Measurements from ENCODE around the gene ZNF787.

DNA sequence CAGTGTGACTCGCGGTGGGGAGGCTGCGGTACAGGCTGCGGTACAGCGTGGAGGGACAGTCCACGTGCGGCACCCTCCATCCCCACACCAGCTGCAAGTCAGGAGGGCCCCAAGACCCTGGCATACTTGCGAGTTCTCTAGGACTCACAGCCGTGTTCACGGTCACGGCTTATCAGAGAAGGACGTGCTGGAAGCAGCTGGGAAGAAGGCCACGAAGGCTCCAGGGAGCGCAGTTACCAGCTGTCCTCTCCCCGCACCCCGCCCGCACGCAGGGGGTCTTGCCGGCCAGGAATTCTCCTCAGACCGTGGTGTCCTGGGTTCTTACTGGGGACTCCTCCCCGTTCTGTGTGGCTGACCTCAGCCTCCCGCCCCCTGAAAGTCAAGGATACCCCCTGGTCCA, 26.2 kb upstream of the ZNF787 start:
- TF ChIP-seq CTCF (IDR thresholded peaks at IDR 0.05) (no peak), REST (IDR thresholded peaks at IDR 0.05; ENCODE audit: insufficient read depth in 1 of 2, low read depth in 2 of 2, low read length in 1 of 2) (no peak), TCF7L2 (IDR thresholded peaks at IDR 0.05; ENCODE audit: low read depth, low read length) (no peak)

Measured in Panc1 (cell line).